SKM-1 treated with dmso at 0.1 percent for 144 hours (cell line): ENCODE measurements around the gene CLIP1.
"Not testable (repeated sequence)": the region's sequence is repeated elsewhere in the genome, so short reads cannot be mapped to it uniquely, and the experiment has no call there.

Experiments used
- DNase-seq: peaks from one replicate; lab custom pipeline; 2025; ENCODE audit not compliant: unreplicated experiment; lab: John Stamatoyannopoulos, UW

CLIP1 gene

GRCh38 chr12:122357536-122357935 lies 64.9 kb downstream of the CLIP1 start:
- not testable (repeated sequence) for DNase-seq

- DNase-seq, result not testable (repeated sequence)
These were observed 65.5 kb downstream of the CLIP1 start for GRCh38 chr12:122356991-122357390.

GRCh38 chr12:122356192-122356635 lies 66.3 kb downstream of the CLIP1 start:
- no peak for DNase-seq

GRCh38 chr12:122355706-122356105 lies 66.8 kb downstream of the CLIP1 start:
- DNase-seq, result no peak

GRCh38 chr12:122354958-122355641 lies 67.4 kb downstream of the CLIP1 start:
- DNase-seq, result no peak

- no peak for DNase-seq
These were observed 70.1 kb downstream of the CLIP1 start for GRCh38 chr12:122352394-122352793.

- DNase-seq, result no peak
These were observed 72.2 kb downstream of the CLIP1 start for GRCh38 chr12:122350141-122350848.

GRCh38 chr12:122349078-122349477 lies 73.4 kb downstream of the CLIP1 start:
- no peak for DNase-seq

- no peak for DNase-seq
These were observed 74.0 kb downstream of the CLIP1 start for GRCh38 chr12:122348505-122348904.

- DNase-seq, result no peak
These were observed 76.4 kb downstream of the CLIP1 start for GRCh38 chr12:122346054-122346453.

GRCh38 chr12:122345042-122345441 lies 77.4 kb downstream of the CLIP1 start:
- DNase-seq, result no peak

GRCh38 chr12:122336015-122336946 lies 86.2 kb downstream of the CLIP1 start:
- no peak for DNase-seq

- DNase-seq, result no peak
These were observed 89.1 kb downstream of the CLIP1 start for GRCh38 chr12:122333142-122334087.

GRCh38 chr12:122327494-122328385 lies 94.7 kb downstream of the CLIP1 start:
- no peak for DNase-seq

GRCh38 chr12:122327014-122327413 lies 95.5 kb downstream of the CLIP1 start:
- no peak for DNase-seq

GRCh38 chr12:122326586-122326985 lies 95.9 kb downstream of the CLIP1 start:
- no peak for DNase-seq

GRCh38 chr12:122323311-122324019 lies 99.0 kb downstream of the CLIP1 start:
- no peak for DNase-seq

- DNase-seq, result no peak
These were observed 100.0 kb downstream of the CLIP1 start for GRCh38 chr12:122322501-122322900.
